ENCODE results near the gene BTN3A1. TPM values are rescaled to one million over a fixed set of nuclear protein-coding genes. Genes with fewer than 3 reads are reported as not detected.

BTN3A1 gene
- total and polyA plus RNA-seq, 2 of the 13 experiments (the other 11 are each of a cell fraction or from before 2014, with no cell fraction given): 13.3 to 14.0 TPM

- no peak overlapping the region for H3K9ac ChIP-seq (ENCODE audit: insufficient read depth, low read depth, low read length)
- DNase-seq (ENCODE audit: low spot score) (no peak), FAIRE-seq (peak; percentile 46), ATAC-seq (no peak)
- WGBS (ENCODE audit: low lambda C conversion rate): 98% methylated on average over 10 of the region's 10 CpGs
- no TSS peak for BruUV-seq (replicated peaks)
- peaks cover 18% of the 10 kb centered on the region for H3K4me1 ChIP-seq (ENCODE audit: insufficient read depth, low read length)
- H3K4me3 ChIP-seq (replicated peaks in 1 of 3; ENCODE audit: insufficient read depth in 1 of 3, low read depth in 2 of 3, low read length in 3 of 3): no peak overlapping the region
- in situ Hi-C loops (cut with HindIII; ENCODE audit: extremely low pct_ligation_motif_present, low pct_unique_long_range_greater_than_20kb) (no loop called here), intact Hi-C loops (cut with micrococcal nuclease; ENCODE audit: unreplicated experiment) (no loop called here)
- H3K4me2 ChIP-seq (ENCODE audit: low read depth, low read length): no peak overlapping the region
- H4K20me1 ChIP-seq (ENCODE audit: insufficient read depth, low read length): no peaks in the 10 kb centered on the region
- H3K36me3 ChIP-seq (replicated peaks in 1 of 2; ENCODE audit: control insufficient read depth in 1 of 2, insufficient read depth in 2 of 2, low read length in 2 of 2): peaks cover 1 to 3% of the 10 kb centered on the region in 2 experiments; a peak in 2 of 5 replicates
- no peaks in the 10 kb centered on the region for H3K9me3 ChIP-seq (ENCODE audit: low read length)
- ChIA-PET POLR2A (no interaction called here), CTCF (ENCODE audit: low intra/inter-chr PET ratio, low total read pairs) (no interaction called here)
- H3K27ac ChIP-seq (ENCODE audit: extremely low read length, insufficient read depth, low read length): no peak overlapping the region
- H2AFZ ChIP-seq (ENCODE audit: low read length): no peak overlapping the region
- no peaks in the 10 kb centered on the region for H3K27me3 ChIP-seq (ENCODE audit: control insufficient read depth in 1 of 2, insufficient read depth in 2 of 2, low read length in 2 of 2)
- TF ChIP-seq NFIC (IDR thresholded peaks at IDR 0.05; ENCODE audit: low read length) (no peak), ZNF776 (CRISPR knock-in tag; IDR thresholded peaks at IDR 0.05) (no peak), CHCHD3 (CRISPR knock-in tag; IDR thresholded peaks at IDR 0.05) (no peak), SOX13 (IDR thresholded peaks at IDR 0.05) (no peak), SOX13 (CRISPR knock-in tag; conservative IDR thresholded peaks at IDR 0.05 in 1 of 2, IDR thresholded peaks at IDR 0.05 in 1 of 2) (peak in 1 of 2 experiments; percentile 22; a peak in 1 of 4 replicates), PRDM10 (CRISPR knock-in tag; IDR thresholded peaks at IDR 0.05; ENCODE audit: low read depth) (no peak)
- H3K79me2 ChIP-seq (ENCODE audit: insufficient read depth, low read length): no peaks in the 10 kb centered on the region
Observed at GRCh38 chr6:26408828-26409730, 7.0 kb downstream of the BTN3A1 start.
